Measurements from ENCODE around the gene CABP1. TPM values are rescaled to one million over a fixed set of nuclear protein-coding genes. Genes with fewer than 3 reads are reported as not detected.

Gene CABP1
- total RNA-seq, 1 experiment from 2014 or later = not detected

- H3K4me3 ChIP-seq (ENCODE audit: low read depth in 2 of 2, low read length in 2 of 2) = no peak overlapping the region
- H3K27ac ChIP-seq (ENCODE audit: low read length) = no peak overlapping the region
- H3K9me3 ChIP-seq (ENCODE audit: control insufficient read depth, insufficient read depth, low read depth, low read length) = no peaks in the 10 kb centered on the region
- POLR2A ChIA-PET = no interaction called here
- no peak for TF ChIP-seq TCF7L2 (IDR thresholded peaks at IDR 0.05; ENCODE audit: low read depth, low read length)
- TF ChIP-seq POLR2AphosphoS5 (IDR thresholded peaks at IDR 0.05; ENCODE audit: low read depth, low read length) = no peak
- TF ChIP-seq SIN3A (IDR thresholded peaks at IDR 0.05; ENCODE audit: borderline replicate concordance, insufficient read depth, low read depth, low read length) = no peak
- TF ChIP-seq REST (IDR thresholded peaks at IDR 0.05; ENCODE audit: insufficient read depth in 1 of 2, low read depth in 2 of 2, low read length in 1 of 2) = no peak
- no peak for TF ChIP-seq CTCF (IDR thresholded peaks at IDR 0.05)
- CTCF ChIA-PET = interaction anchor here (0.6 to 0.8 kb wide), 3 partner anchors 34 to 65 kb away, joined by 3 to 4 read pairs (median 4); partner anchors contain the start of gene POP5
- intact Hi-C loops (cut with micrococcal nuclease; ENCODE audit: unreplicated experiment) = loop anchor here (2.0 to 5.0 kb wide), 2 partner anchors 63 to 66 kb away; partner anchors contain the start of gene UNC119B
- in situ Hi-C loops (cut with HindIII; ENCODE audit: low pct_unique_long_range_greater_than_20kb, low sequenced_read_pairs) = no loop called here
- peaks cover 8% of the 10 kb centered on the region for H3K4me1 ChIP-seq (ENCODE audit: control insufficient read depth, insufficient read depth, low read length)
- no peaks in the 10 kb centered on the region for H3K36me3 ChIP-seq (ENCODE audit: control insufficient read depth, insufficient read depth, low read length)
- ATAC-seq (no peak), DNase-seq (ENCODE audit: low read depth, low spot score) (no peak)
- no TSS peak for BruUV-seq (replicated peaks)
- peaks cover 9% of the 10 kb centered on the region for H3K27me3 ChIP-seq (ENCODE audit: control insufficient read depth, insufficient read depth, low read length)
Measured at GRCh38 chr12:120646044-120646443, 5.6 kb downstream of the CABP1 start.

- peaks cover 8% of the 10 kb centered on the region for H3K27me3 ChIP-seq (ENCODE audit: control insufficient read depth, insufficient read depth, low read length)
- DNase-seq (ENCODE audit: low read depth, low spot score) (no peak), ATAC-seq (no peak)
- ChIA-PET POLR2A (no interaction called here), CTCF (interaction anchor here (0.6 to 1.1 kb wide), 6 partner anchors 10 to 1102 kb away, joined by 3 to 8 read pairs (median 5); partner anchors contain the start of gene MLEC)
- no peaks in the 10 kb centered on the region for H3K9me3 ChIP-seq (ENCODE audit: control insufficient read depth, insufficient read depth, low read depth, low read length)
- H3K36me3 ChIP-seq (ENCODE audit: control insufficient read depth, insufficient read depth, low read length) = no peaks in the 10 kb centered on the region
- H3K4me1 ChIP-seq (ENCODE audit: control insufficient read depth, insufficient read depth, low read length) = peaks cover 8% of the 10 kb centered on the region
- intact Hi-C loops (cut with micrococcal nuclease; ENCODE audit: unreplicated experiment) = loop anchor here (2.0 to 5.0 kb wide), 2 partner anchors 65 kb away; partner anchors contain the start of gene UNC119B
- TF ChIP-seq REST (IDR thresholded peaks at IDR 0.05; ENCODE audit: insufficient read depth in 1 of 2, low read depth in 2 of 2, low read length in 1 of 2) (no peak), SIN3A (IDR thresholded peaks at IDR 0.05; ENCODE audit: borderline replicate concordance, insufficient read depth, low read depth, low read length) (no peak), POLR2AphosphoS5 (IDR thresholded peaks at IDR 0.05; ENCODE audit: low read depth, low read length) (no peak), TCF7L2 (IDR thresholded peaks at IDR 0.05; ENCODE audit: low read depth, low read length) (no peak), CTCF (IDR thresholded peaks at IDR 0.05) (no peak)
- BruUV-seq (replicated peaks) = no TSS peak
- no peak overlapping the region for H3K4me3 ChIP-seq (ENCODE audit: low read depth in 2 of 2, low read length in 2 of 2)
- H3K27ac ChIP-seq (ENCODE audit: low read length) = no peak overlapping the region
- in situ Hi-C loops (cut with HindIII; ENCODE audit: low pct_unique_long_range_greater_than_20kb, low sequenced_read_pairs) = no loop called here
Measured at GRCh38 chr12:120647375-120647755, 6.9 kb downstream of the CABP1 start.

Data from Panc1 (cell line).